ENCODE results near the gene SLC2A13.

Gene SLC2A13

DNA sequence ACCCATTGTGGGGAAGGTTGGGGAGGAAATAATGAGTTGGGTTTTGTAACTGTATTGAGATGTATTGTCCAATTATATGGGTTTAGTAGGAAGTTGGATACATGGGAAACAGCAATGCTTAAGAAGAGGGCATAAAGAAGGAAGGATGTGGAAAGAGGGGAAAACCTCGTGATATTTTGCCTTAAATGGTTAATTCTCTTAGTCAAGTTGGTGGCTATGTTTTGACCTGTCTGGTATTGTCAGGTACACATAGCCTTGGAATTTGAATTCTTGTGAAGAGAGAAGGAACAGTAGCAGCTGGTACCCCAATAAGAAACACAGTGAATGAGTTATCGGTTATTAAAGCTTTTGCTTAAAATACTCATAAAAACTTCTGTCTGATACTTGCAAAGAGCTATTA, 32.6 kb upstream of the SLC2A13 start:
- Histone ChIP-seq H3K27me3 (replicated peaks; ENCODE audit: control insufficient read depth, insufficient read depth, low read length, poor library complexity, severe bottlenecking) (no peaks in the 10 kb centered on the region), H3K4me1 (ENCODE audit: control insufficient read depth, insufficient read depth, low read length, poor library complexity, severe bottlenecking) (no peaks in the 10 kb centered on the region)

DNA sequence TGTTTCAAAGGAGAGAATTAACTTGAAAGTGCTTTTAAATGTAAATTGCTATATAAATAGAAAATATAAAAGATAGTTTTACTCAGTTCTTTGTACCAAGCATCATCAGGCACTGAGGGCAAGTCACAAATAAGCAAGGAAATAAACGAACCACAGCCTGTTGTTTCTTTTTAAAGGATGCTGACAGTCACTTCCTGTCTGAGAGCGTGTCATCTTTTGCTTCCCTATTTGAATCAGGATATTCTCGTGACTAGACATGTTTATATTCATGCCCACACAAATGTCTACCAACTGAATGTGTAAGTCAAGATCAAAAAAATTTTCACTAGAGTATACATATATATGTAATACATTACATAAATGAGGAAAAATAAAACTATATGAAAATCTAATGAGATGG, 31.4 kb upstream of the SLC2A13 start:
- Histone ChIP-seq H3K4me1 (ENCODE audit: control insufficient read depth, insufficient read depth, low read length, poor library complexity, severe bottlenecking) (no peaks in the 10 kb centered on the region), H3K4me3 (ENCODE audit: insufficient read depth, low read depth, low read length, poor library complexity, severe bottlenecking) (no peak overlapping the region), H3K27ac (ENCODE audit: insufficient read depth, low read length, poor library complexity, severe bottlenecking) (no peak overlapping the region), H3K9me3 (ENCODE audit: control insufficient read depth, low read length) (no peaks in the 10 kb centered on the region), H3K27me3 (replicated peaks; ENCODE audit: control insufficient read depth, insufficient read depth, low read length, poor library complexity, severe bottlenecking) (no peaks in the 10 kb centered on the region), H3K36me3 (ENCODE audit: control insufficient read depth, insufficient read depth, low read length) (no peaks in the 10 kb centered on the region)
- DNase-seq: no peak

More for the DNA sequence above, 32.6 kb upstream of the SLC2A13 start:
- H3K9me3 ChIP-seq (ENCODE audit: control insufficient read depth, low read length): no peaks in the 10 kb centered on the region
- no peak overlapping the region for H3K4me3 ChIP-seq (ENCODE audit: insufficient read depth, low read depth, low read length, poor library complexity, severe bottlenecking)
- H3K36me3 ChIP-seq (ENCODE audit: control insufficient read depth, insufficient read depth, low read length): no peaks in the 10 kb centered on the region
- H3K27ac ChIP-seq (ENCODE audit: insufficient read depth, low read length, poor library complexity, severe bottlenecking): no peak overlapping the region
- DNase-seq: no peak

DNA sequence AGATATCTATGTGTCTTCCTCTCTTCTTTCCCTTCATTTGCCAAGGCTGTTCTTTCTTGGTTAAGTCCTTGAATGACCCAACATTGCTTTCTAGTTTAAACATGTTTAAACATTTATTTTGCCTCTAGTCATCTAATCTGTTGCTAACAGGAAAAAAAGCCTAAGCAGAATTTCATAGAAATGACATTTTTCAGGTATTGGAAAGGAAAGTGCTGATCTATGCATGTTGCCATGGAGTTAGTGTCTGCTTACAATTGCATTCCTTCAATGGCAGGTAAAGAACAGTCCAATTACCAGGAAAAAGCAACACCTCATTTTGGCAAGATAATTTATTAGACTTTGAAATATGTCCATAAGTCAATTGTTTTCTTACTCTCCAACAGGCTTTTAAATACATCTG, 21.5 kb upstream of the SLC2A13 start:
- no peak for DNase-seq
- H3K27me3 ChIP-seq (replicated peaks; ENCODE audit: control insufficient read depth, insufficient read depth, low read length, poor library complexity, severe bottlenecking): no peaks in the 10 kb centered on the region
- H3K36me3 ChIP-seq (ENCODE audit: control insufficient read depth, insufficient read depth, low read length): no peaks in the 10 kb centered on the region
- H3K4me1 ChIP-seq (ENCODE audit: control insufficient read depth, insufficient read depth, low read length, poor library complexity, severe bottlenecking): no peaks in the 10 kb centered on the region
- H3K4me3 ChIP-seq (ENCODE audit: insufficient read depth, low read depth, low read length, poor library complexity, severe bottlenecking): no peak overlapping the region
- H3K9me3 ChIP-seq (ENCODE audit: control insufficient read depth, low read length): no peaks in the 10 kb centered on the region
- no peak overlapping the region for H3K27ac ChIP-seq (ENCODE audit: insufficient read depth, low read length, poor library complexity, severe bottlenecking)

DNA sequence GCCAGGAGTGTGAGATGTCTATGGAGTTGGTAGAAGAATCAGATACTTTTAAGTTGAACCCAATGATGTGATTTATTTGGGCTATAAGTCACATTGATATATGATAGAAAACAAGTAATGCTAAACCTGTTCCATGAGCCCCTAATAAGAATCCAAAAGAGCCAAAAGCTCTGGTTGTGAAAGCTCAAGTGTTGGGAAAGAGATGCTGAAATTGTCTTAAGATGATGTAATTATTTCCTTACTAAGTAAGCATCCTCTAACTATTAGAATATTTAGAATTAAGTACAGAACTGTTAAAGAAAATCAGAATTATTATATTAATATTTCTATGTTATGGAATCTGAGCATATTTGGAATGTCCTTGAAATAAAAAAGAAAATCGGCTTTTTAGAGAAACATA, 17.6 kb upstream of the SLC2A13 start:
- Histone ChIP-seq H3K4me3 (ENCODE audit: insufficient read depth, low read depth, low read length, poor library complexity, severe bottlenecking) (no peak overlapping the region), H3K36me3 (ENCODE audit: control insufficient read depth, insufficient read depth, low read length) (no peaks in the 10 kb centered on the region), H3K4me1 (ENCODE audit: control insufficient read depth, insufficient read depth, low read length, poor library complexity, severe bottlenecking) (no peaks in the 10 kb centered on the region), H3K27ac (ENCODE audit: insufficient read depth, low read length, poor library complexity, severe bottlenecking) (no peak overlapping the region), H3K9me3 (ENCODE audit: control insufficient read depth, low read length) (no peaks in the 10 kb centered on the region), H3K27me3 (replicated peaks; ENCODE audit: control insufficient read depth, insufficient read depth, low read length, poor library complexity, severe bottlenecking) (no peaks in the 10 kb centered on the region)
- no peak for DNase-seq

DNA sequence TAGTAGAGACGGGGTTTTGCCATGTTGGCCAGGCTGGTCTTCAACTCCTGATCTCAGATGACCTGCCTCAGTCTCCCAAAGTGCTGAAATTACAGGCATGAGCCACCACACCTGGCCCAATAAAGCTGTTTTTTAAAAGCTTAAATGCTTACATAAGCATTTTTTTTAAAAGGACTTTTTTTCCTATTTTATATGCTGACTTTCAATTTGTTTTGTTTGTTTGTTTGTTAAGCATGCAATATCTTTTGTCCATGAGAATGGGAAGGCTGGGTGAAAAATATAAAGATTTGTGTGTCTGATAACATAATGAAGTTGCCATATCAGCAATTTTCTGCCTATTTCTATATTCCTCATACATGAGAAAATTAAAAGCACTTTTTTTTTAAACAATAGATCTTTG, 17.0 kb upstream of the SLC2A13 start:
- H3K36me3 ChIP-seq (ENCODE audit: control insufficient read depth, insufficient read depth, low read length): no peaks in the 10 kb centered on the region

DNA sequence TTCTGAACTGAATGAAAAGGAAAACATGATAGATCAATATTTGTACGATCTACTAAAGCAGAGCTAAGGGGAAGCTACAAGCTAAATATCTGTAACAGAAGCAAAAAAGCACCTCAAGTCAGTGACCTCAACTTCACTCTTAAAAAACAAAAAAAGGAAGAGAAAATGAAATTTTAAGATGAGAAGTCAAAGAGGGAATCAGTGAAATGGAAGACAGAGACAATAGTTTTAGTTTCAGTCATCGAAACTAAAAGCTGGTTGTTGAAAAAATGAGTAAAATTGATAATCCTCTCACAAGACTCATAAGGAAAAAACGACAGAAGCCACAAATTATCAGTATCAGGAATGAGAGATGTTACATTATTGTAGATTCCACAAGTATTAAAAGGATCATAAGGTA, 11.9 kb upstream of the SLC2A13 start:
- no peaks in the 10 kb centered on the region for H3K36me3 ChIP-seq (ENCODE audit: control insufficient read depth, insufficient read depth, low read length)
- no peaks in the 10 kb centered on the region for H3K9me3 ChIP-seq (ENCODE audit: control insufficient read depth, low read length)
- no peaks in the 10 kb centered on the region for H3K27me3 ChIP-seq (replicated peaks; ENCODE audit: control insufficient read depth, insufficient read depth, low read length, poor library complexity, severe bottlenecking)
- no peaks in the 10 kb centered on the region for H3K4me1 ChIP-seq (ENCODE audit: control insufficient read depth, insufficient read depth, low read length, poor library complexity, severe bottlenecking)
- no peak overlapping the region for H3K4me3 ChIP-seq (ENCODE audit: insufficient read depth, low read depth, low read length, poor library complexity, severe bottlenecking)
- H3K27ac ChIP-seq (ENCODE audit: insufficient read depth, low read length, poor library complexity, severe bottlenecking): no peak overlapping the region
- no peak for DNase-seq

More for the DNA sequence above, 17.0 kb upstream of the SLC2A13 start:
- Histone ChIP-seq H3K4me1 (ENCODE audit: control insufficient read depth, insufficient read depth, low read length, poor library complexity, severe bottlenecking) (no peaks in the 10 kb centered on the region), H3K27me3 (replicated peaks; ENCODE audit: control insufficient read depth, insufficient read depth, low read length, poor library complexity, severe bottlenecking) (no peaks in the 10 kb centered on the region), H3K27ac (ENCODE audit: insufficient read depth, low read length, poor library complexity, severe bottlenecking) (no peak overlapping the region), H3K4me3 (ENCODE audit: insufficient read depth, low read depth, low read length, poor library complexity, severe bottlenecking) (no peak overlapping the region), H3K9me3 (ENCODE audit: control insufficient read depth, low read length) (no peaks in the 10 kb centered on the region)
- no peak for DNase-seq

DNA sequence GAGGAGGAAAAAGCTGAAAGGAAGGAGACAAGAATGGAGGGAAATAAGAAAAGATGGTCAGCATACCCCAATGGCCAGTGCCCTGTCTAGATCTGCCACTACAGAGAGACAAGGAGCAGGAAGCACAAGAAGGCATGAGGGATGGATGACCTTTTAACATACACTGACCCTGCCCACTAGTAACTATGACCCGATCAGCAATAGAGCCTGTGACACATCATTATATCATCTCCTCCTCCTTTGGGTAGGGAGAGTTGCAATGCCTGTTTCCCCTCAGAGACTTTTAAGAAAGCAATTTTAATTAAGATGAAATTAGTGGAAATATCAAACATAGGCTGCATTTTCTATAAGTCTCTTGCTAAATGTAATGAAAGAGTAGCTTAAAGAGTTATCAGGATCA, 4.7 kb upstream of the SLC2A13 start:
- H3K4me3 ChIP-seq (ENCODE audit: insufficient read depth, low read depth, low read length, poor library complexity, severe bottlenecking): no peak overlapping the region
- H3K27ac ChIP-seq (ENCODE audit: insufficient read depth, low read length, poor library complexity, severe bottlenecking): no peak overlapping the region
- no peaks in the 10 kb centered on the region for H3K27me3 ChIP-seq (replicated peaks; ENCODE audit: control insufficient read depth, insufficient read depth, low read length, poor library complexity, severe bottlenecking)
- no peaks in the 10 kb centered on the region for H3K4me1 ChIP-seq (ENCODE audit: control insufficient read depth, insufficient read depth, low read length, poor library complexity, severe bottlenecking)
- H3K36me3 ChIP-seq (ENCODE audit: control insufficient read depth, insufficient read depth, low read length): no peaks in the 10 kb centered on the region
- H3K9me3 ChIP-seq (ENCODE audit: control insufficient read depth, low read length): no peaks in the 10 kb centered on the region
- no peak for DNase-seq

DNA sequence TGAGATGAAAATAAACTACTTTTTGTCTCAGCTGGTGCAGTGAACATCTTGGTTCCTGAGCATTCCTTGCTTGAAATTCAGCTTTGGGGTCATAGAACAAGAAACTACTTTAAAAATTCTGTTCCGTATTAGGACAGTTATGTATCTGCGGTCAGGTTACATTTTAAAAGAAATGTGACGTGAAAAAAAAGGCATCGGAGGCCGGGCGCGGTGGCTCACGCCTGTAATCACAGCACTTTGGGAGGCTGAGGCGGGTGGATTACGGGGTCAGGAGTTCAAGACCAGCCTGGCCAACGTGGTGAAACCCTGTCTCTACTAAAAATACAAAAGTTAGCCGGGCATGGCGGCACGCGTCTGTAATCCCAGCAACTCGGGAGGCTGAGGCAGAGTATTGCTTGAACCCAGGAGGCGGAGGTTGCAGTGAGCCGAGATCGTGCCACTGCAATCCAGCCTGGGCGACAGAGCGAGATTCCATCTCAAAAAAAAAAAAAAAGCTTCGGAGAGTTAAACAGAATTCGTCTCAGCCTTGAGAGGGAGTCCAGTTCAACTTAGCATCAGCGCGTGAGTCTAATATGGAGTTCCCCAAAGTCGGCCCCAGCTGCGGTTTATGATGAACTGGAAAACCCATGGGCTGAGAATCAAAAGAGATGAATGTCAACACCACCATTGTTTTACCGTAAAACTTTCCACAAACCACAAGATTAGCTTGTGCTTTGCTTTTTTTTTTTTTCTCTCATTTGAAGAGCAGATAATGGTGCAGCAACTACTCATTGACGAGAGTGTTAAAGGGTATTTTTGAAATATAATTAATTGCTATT, 2.1 kb upstream of the SLC2A13 start:
- peak in 1 of 3 donors; percentile 17 for DNase-seq
- Histone ChIP-seq H3K36me3 (ENCODE audit: control insufficient read depth, insufficient read depth, low read length) (no peaks in the 10 kb centered on the region), H3K4me3 (ENCODE audit: insufficient read depth, low read depth, low read length, poor library complexity, severe bottlenecking) (peak overlapping the region; percentile 78)

DNA sequence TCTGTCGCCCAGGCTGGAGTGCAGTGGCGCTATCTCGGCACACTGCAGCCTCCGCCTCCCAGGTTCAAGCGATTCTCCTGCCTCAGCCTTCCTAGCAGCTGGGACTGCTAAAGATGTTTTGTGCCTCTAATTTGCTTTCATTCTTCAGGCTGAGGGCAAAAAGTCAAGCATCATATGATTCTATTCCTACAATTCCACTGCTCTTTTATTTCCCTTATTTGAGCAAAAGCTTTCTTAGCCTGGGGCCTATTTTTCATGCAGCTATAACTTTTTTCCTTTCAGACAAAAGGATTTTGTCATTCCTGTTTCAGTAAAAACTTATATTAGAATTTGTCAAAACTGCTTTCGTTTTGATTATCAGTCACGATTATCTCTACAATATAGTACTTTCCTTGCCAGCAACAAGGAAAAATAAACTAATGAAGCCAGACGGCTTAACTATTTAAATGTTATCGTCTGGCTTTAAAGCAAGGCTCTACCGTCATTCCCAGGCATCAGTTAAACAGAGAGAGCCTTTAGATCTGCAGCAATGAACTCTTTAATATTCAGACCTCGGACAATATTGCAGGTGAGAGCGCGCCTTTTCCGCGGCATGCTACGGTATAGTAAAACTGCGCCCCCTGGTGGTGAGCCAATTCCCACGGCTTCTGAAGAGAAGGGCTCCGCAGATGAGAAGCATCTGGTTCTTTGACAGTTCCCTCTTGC, 1.4 kb upstream of the SLC2A13 start:
- Histone ChIP-seq H3K27me3 (replicated peaks; ENCODE audit: control insufficient read depth, insufficient read depth, low read length, poor library complexity, severe bottlenecking) (no peaks in the 10 kb centered on the region), H3K36me3 (ENCODE audit: control insufficient read depth, insufficient read depth, low read length) (no peaks in the 10 kb centered on the region), H3K9me3 (ENCODE audit: control insufficient read depth, low read length) (no peaks in the 10 kb centered on the region), H3K4me3 (ENCODE audit: insufficient read depth, low read depth, low read length, poor library complexity, severe bottlenecking) (peak overlapping the region; percentile 78), H3K27ac (ENCODE audit: insufficient read depth, low read length, poor library complexity, severe bottlenecking) (no peak overlapping the region), H3K4me1 (ENCODE audit: control insufficient read depth, insufficient read depth, low read length, poor library complexity, severe bottlenecking) (peaks cover 4% of the 10 kb centered on the region)
- peak; percentile 68 to 80 (median 75) for DNase-seq

More for the DNA sequence above, 2.1 kb upstream of the SLC2A13 start:
- Histone ChIP-seq H3K9me3 (ENCODE audit: control insufficient read depth, low read length) (no peaks in the 10 kb centered on the region), H3K27me3 (replicated peaks; ENCODE audit: control insufficient read depth, insufficient read depth, low read length, poor library complexity, severe bottlenecking) (no peaks in the 10 kb centered on the region), H3K27ac (ENCODE audit: insufficient read depth, low read length, poor library complexity, severe bottlenecking) (no peak overlapping the region), H3K4me1 (ENCODE audit: control insufficient read depth, insufficient read depth, low read length, poor library complexity, severe bottlenecking) (peaks cover 4% of the 10 kb centered on the region)

DNA sequence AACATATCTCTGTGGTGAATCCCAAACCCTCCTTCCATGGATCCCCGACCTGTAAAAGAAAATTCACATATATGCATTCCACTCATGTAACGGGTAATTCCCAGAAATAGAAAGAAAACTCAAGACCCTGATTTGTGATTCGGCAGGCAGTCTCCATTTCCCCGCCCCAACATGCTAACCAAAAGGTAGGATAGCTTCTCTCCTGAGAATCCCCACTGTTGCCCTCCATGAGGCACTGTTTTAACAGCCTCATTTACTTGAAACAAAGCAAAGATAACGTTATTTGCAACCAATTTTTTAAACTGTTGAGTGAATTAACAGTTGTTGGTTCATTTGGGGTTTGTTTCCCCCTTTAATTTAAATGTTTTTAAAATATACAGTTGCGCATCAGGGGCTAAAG, 774 bp upstream of the SLC2A13 start:
- peak overlapping the region; percentile 19 for H3K27ac ChIP-seq (ENCODE audit: insufficient read depth, low read length, poor library complexity, severe bottlenecking)
- H3K9me3 ChIP-seq (ENCODE audit: control insufficient read depth, low read length): no peaks in the 10 kb centered on the region
- H3K4me3 ChIP-seq (ENCODE audit: insufficient read depth, low read depth, low read length, poor library complexity, severe bottlenecking): peak overlapping the region; percentile 78
- no peak for DNase-seq
- peaks cover 4% of the 10 kb centered on the region for H3K4me1 ChIP-seq (ENCODE audit: control insufficient read depth, insufficient read depth, low read length, poor library complexity, severe bottlenecking)
- no peaks in the 10 kb centered on the region for H3K27me3 ChIP-seq (replicated peaks; ENCODE audit: control insufficient read depth, insufficient read depth, low read length, poor library complexity, severe bottlenecking)
- no peaks in the 10 kb centered on the region for H3K36me3 ChIP-seq (ENCODE audit: control insufficient read depth, insufficient read depth, low read length)
